Activated CD4-positive, alpha-beta T cell treated with anti-CD3 and anti-CD28 coated beads for 24 hours (primary cell): ENCODE results near the gene AXIN2.
"Not testable (repeated sequence)": the region's sequence is repeated elsewhere in the genome, so short reads cannot be mapped to it uniquely, and the experiment has no call there.

ENCODE experiments used
- DNase-seq, 2 donors: peaks; one replicate each; pipeline ENCODE4 v3.0.0-alpha.2; 2020; ENCODE audit warnings: low read depth in 2 of 2

AXIN2 gene

GRCh38 chr17:65487161-65487560 is 74.3 kb downstream of the AXIN2 start:
- no peak for DNase-seq

- no peak for DNase-seq
Observed at GRCh38 chr17:65485388-65486299, 75.8 kb downstream of the AXIN2 start.

GRCh38 chr17:65484405-65484804 is 77.0 kb downstream of the AXIN2 start:
- DNase-seq: not testable (repeated sequence)

- no peak for DNase-seq
Observed at GRCh38 chr17:65483438-65483837, 78.0 kb downstream of the AXIN2 start.

- no peak for DNase-seq
Observed at GRCh38 chr17:65482201-65482600, 79.2 kb downstream of the AXIN2 start.

- no peak for DNase-seq
Observed at GRCh38 chr17:65479282-65479681, 82.2 kb downstream of the AXIN2 start.
